ENCODE results near the gene ULK4.

- TF ChIP-seq EZH2phosphoT487 (IDR thresholded peaks at IDR 0.05; ENCODE audit: low read depth): no peak
- TF ChIP-seq CTCF (IDR thresholded peaks at IDR 0.05; ENCODE audit: low read depth, low read length): no peak
Measured at GRCh38 chr3:41350441-41350840, 611.5 kb downstream of the ULK4 start.

All from OCI-LY3 (cell line).